Fibroblast of skin of left quadriceps (primary cell): Measurements from ENCODE around the gene ZNF316.

ENCODE experiments used
- DNase-seq, 2 experiments: peaks; one replicate each; pipeline ENCODE4 v3.0.0-alpha.2; 2013; ENCODE audit warnings: low read depth in 2 of 2

Gene ZNF316

DNA sequence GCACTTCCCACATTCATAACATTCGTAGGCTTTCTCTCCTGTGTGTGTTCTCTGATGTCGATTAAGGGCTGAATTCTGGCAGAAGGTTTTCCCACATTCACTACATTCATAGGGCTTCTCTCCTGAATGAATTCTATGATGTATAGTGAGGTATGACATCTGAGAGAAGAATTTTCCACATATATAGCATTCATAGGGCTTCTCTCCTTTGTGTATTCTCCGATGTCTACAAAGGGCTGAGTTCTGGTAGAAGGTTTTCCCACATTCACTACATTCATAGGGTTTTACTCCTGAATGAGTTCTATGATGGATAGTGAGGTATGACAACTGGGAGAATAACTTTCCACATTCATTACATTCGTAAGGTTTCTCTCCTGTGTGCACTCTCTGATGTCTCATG, 54.0 kb downstream of the ZNF316 start:
- DNase-seq: no peak

DNA sequence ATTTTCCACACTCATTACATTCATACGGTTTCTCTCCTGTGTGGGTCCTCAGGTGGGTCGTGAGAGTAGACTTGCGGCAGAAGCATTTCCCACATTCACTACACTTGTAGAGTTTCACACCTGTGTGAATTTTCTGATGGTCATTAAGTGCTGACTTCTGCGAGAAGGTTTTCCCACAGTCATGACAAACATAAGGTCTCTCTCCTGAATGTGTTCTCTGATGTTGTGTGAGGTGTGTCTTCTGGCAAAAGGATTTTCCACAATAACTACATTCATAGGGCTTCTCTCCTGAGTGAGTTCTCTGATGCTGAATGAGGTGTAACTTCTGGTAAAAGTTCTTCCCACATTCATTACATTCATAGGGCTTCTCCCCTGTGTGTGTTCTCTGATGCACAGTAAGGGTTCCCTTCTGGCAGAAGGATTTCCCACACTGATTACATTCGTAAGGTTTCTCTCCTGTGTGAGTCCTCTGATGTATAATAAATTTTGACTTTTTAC, 54.5 kb downstream of the ZNF316 start:
- no peak for DNase-seq

DNA sequence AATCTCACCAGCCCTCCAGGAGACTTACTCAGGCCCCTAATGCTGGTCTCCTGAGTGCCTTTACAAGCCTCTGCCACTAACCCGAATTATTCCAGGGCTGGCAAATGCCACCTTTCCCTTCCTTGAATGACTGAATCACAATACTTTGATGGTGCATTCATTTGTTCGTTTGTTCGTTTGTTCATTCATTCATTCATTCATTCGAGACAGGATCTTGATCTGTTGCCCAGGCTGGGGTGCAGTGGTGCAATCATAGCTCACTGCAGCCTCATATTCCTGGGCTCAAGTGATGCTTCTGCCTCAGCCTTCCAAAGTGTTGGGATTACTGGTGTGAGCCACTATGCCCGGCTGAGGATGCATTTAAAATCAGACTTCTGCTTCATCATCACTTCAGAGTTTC, 63.7 kb downstream of the ZNF316 start:
- DNase-seq: no peak

DNA sequence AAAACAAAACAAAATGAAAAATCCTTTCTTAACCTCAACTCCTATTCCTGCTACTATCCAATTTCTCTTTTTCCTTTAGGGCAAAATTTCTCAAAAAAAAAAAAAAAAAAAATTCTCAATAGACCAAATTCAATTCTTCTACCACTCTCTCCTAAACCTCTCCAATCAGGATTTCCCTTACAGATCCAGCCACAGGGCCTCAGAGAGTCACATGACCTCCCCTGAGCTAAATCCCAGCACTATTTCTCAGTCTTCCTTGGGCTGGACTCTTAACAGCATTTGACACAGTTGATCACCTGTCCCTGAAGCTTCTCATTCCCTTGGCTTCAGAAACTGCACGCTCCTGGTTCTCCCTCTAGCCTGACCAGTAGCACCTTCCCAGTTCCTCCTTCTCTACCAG, 64.7 kb downstream of the ZNF316 start:
- DNase-seq: no peak
